Endothelial cell of umbilical vein (primary cell): Measurements from ENCODE around the gene JAKMIP1. TPM values are rescaled to one million over a fixed set of nuclear protein-coding genes. Genes with fewer than 3 reads are reported as not detected.

Source experiments
- BruUV-seq: library from RNA; stranded (reverse); fragments of 400-500 nt; replicated peaks from 2 replicates; lab custom pipeline; 2021; lab: Mats Ljungman, UMichigan
- CTCF ChIA-PET: fragments of 300-600, 350-600 bp; sonication (Branson Sonifier 250); formaldehyde crosslinking; loops from one replicate; lab custom pipeline; 2021; ENCODE audit warnings: antibody characterized with exemption, inconsistent platforms; lab: Charles Lee
- POLR2A ChIA-PET: fragments of 300-600, 350-600 bp; sonication (Branson Sonifier 250); formaldehyde crosslinking; loops from one replicate; lab custom pipeline; 2021; ENCODE audit warnings: antibody characterized with exemption, inconsistent platforms; lab: Charles Lee
- DNase-seq: peaks from one replicate; pipeline ENCODE4 v3.0.0-alpha.2; 2011; ENCODE audit warnings: low read depth, low spot score
- FAIRE-seq: peaks from 2 replicates; lab custom pipeline; 2011; peaks lifted over from hg19 to GRCh38; lab: Jason Lieb, UNC
- H2AFZ ChIP-seq: 2 replicates; pipeline ENCODE4 v1.6.0; 2012; ENCODE audit warnings: low read depth, low read length, control low read depth, inconsistent platforms
- H3K27ac ChIP-seq: 2 replicates; pipeline ENCODE4 v1.5.1; 2011; ENCODE audit warnings: low read depth, mild to moderate bottlenecking, control low read depth, low read length, moderate library complexity; ENCODE audit not compliant: insufficient read depth
- H3K27me3 ChIP-seq, 2 experiments: 2 replicates each; pipeline versions ENCODE4 v1.6.0 to v1.6.1; 2011; ENCODE audit warnings: low read length in 2 of 2, mixed read lengths in 1 of 2; ENCODE audit not compliant: control insufficient read depth in 2 of 2, insufficient read depth in 2 of 2
- H3K36me3 ChIP-seq, 2 experiments: 2 replicates in 1 of 2; 3 replicates in 1 of 2; pipeline ENCODE4 v1.5.1; 2011; ENCODE audit warnings: low read length in 2 of 2, mild to moderate bottlenecking in 1 of 2, moderate library complexity in 1 of 2; ENCODE audit not compliant: control insufficient read depth in 2 of 2, insufficient read depth in 2 of 2; ENCODE audit errors: extremely low read depth in 1 of 2
- H3K4me1 ChIP-seq: 3 replicates; pipeline ENCODE4 v1.5.1; 2011; ENCODE audit warnings: mild to moderate bottlenecking, low read length; ENCODE audit not compliant: control insufficient read depth, insufficient read depth; ENCODE audit errors: extremely low read depth
- H3K4me2 ChIP-seq: 2 replicates; pipeline ENCODE4 v1.6.1; 2011; ENCODE audit warnings: low read length, control low read depth, mixed read lengths; ENCODE audit not compliant: insufficient read depth
- H3K4me3 ChIP-seq, 3 experiments: fragments of 200-600 bp in 1 of 3; sonication (generic), shearing (Covaris generic) in 1 of 3; replicated peaks in 1 of 3; 2 replicates each; pipeline ENCODE4 v1.5.1; 2011 to 2016; ENCODE audit warnings: control low read depth in 3 of 3, low read length in 3 of 3, mild to moderate bottlenecking in 2 of 3, inconsistent platforms in 1 of 3, low read depth in 1 of 3, moderate library complexity in 1 of 3; ENCODE audit not compliant: insufficient read depth in 1 of 3
- H3K79me2 ChIP-seq: 2 replicates; pipeline ENCODE4 v1.6.0; 2012; ENCODE audit warnings: low read length, inconsistent platforms; ENCODE audit not compliant: control insufficient read depth, insufficient read depth
- H3K9ac ChIP-seq: replicated peaks from 2 replicates; pipeline ENCODE3; 2011; ENCODE audit warnings: low read length, control low read depth; ENCODE audit not compliant: insufficient read depth; ENCODE audit errors: extremely low read depth
- H3K9me1 ChIP-seq: replicated peaks from 3 replicates; pipeline ENCODE4 v1.6.0; 2011; ENCODE audit warnings: mild to moderate bottlenecking, low read length; ENCODE audit not compliant: control insufficient read depth, insufficient read depth; ENCODE audit errors: extremely low read depth
- H3K9me3 ChIP-seq: replicated peaks from 2 replicates; pipeline ENCODE4 v1.5.1; 2012; ENCODE audit warnings: low read length, inconsistent platforms; ENCODE audit not compliant: control insufficient read depth, insufficient read depth
- H4K20me1 ChIP-seq: replicated peaks from 2 replicates; pipeline ENCODE3; 2011; ENCODE audit warnings: mild to moderate bottlenecking, low read length; ENCODE audit not compliant: control insufficient read depth, insufficient read depth; ENCODE audit errors: extremely low read depth
- CTCF ChIP-seq, 2 donors: IDR thresholded peaks; 1 replicate in 1 of 2; 2 replicates in 1 of 2; pipeline ENCODE4 v1.5.1; 2011; ENCODE audit warnings: low read length in 2 of 2, mild to moderate bottlenecking in 2 of 2, moderate library complexity in 2 of 2, control low read depth in 1 of 2, inconsistent platforms in 1 of 2, low read depth in 1 of 2; ENCODE audit not compliant: insufficient read depth in 1 of 2; ENCODE audit errors: extremely low read depth in 1 of 2
- GATA2 ChIP-seq: IDR thresholded peaks from 2 replicates; pipeline ENCODE4 v1.7.0; 2011; ENCODE audit warnings: low read depth, mild to moderate bottlenecking, moderate library complexity, mixed read lengths, low read length; ENCODE audit not compliant: insufficient read length, insufficient read depth
- JUN ChIP-seq: IDR thresholded peaks from 2 replicates; pipeline ENCODE4 v1.6.1; 2011; ENCODE audit warnings: borderline replicate concordance, low read depth; ENCODE audit not compliant: insufficient read length, insufficient read depth
- MYC ChIP-seq: IDR thresholded peaks from one replicate; pipeline ENCODE4 v1.6.1; 2011; ENCODE audit warnings: mild to moderate bottlenecking, low read depth, low read length
- dilution Hi-C: fragments of 300-500 bp; cut with MboI; formaldehyde crosslinking; loops from one replicate; pipeline ENCODE4 v1.15.0; 2019; ENCODE audit warnings: low sequenced_read_pairs; ENCODE audit not compliant: extremely low pct_ligation_motif_present
- intact Hi-C: fragments of 100-400 bp; cut with micrococcal nuclease; formaldehyde crosslinking; loops from one replicate; pipeline ENCODE4 v1.10.0; 2022
- polyA plus RNA-seq, 4 experiments: library from polyadenylated mRNA; depleted of rRNA in 3 of 4; stranded (reverse) in 3 of 4; unstranded in 1 of 4; fragments of >200 nt; gene quantifications; 2 replicates each; pipeline versions ENCODE4 v1.2.1 to v1.2.3, GENCODE V29; 2011 to 2012; ENCODE audit warnings: missing spikeins in 1 of 4
- total RNA-seq: library from RNA; stranded (reverse); gene quantifications from 2 replicates; pipeline ENCODE4 v1.2.3, GENCODE V29; 2021

Gene JAKMIP1
- total and polyA plus RNA-seq, 2 donors (not counting 3 experiments of a cell fraction or from before 2014, with no cell fraction given) = not detected

- dilution Hi-C loops = no loop called here
- Histone ChIP-seq H3K9ac (no peak overlapping the region), H3K9me1 (no peaks in the 10 kb centered on the region), H2AFZ (no peak overlapping the region), H3K4me3 (no peak overlapping the region), H3K36me3 (no peaks in the 10 kb centered on the region), H3K27ac (no peak overlapping the region), H3K27me3 (no peaks in the 10 kb centered on the region), H3K4me1 (no peaks in the 10 kb centered on the region), H3K79me2 (no peaks in the 10 kb centered on the region), H3K9me3 (no peaks in the 10 kb centered on the region), H3K4me2 (no peak overlapping the region), H4K20me1 (no peaks in the 10 kb centered on the region)
- intact Hi-C loops = no loop called here
- no TSS peak for BruUV-seq
- ChIA-PET POLR2A (no interaction called here), CTCF (no interaction called here)
- DNase-seq (no peak), FAIRE-seq (no peak)
- TF ChIP-seq CTCF (IDR thresholded peaks at IDR 0.05; ENCODE audit: extremely low read depth in 1 of 2, insufficient read depth in 1 of 2, low read depth in 1 of 2, low read length in 2 of 2) (no peak), JUN (no peak), GATA2 (no peak), MYC (no peak)
Observed at GRCh38 chr4:6137027-6137746, 63.2 kb downstream of the JAKMIP1 start.
